Measurements from ENCODE around the gene IDNK. TPM values are rescaled to one million over a fixed set of nuclear protein-coding genes. Genes with fewer than 3 reads are reported as not detected.

IDNK gene
- total RNA-seq, 2 donors from 2014 or later = 3.4 to 3.5 TPM

- ATAC-seq = no peak
- intact Hi-C loops (cut with DNase I) = loop anchor here in 1 of 2 donors (10.0 kb wide), 1 partner anchor 285 kb away; no protein-coding TSS in a partner anchor
- DNase-seq = no peak
These were observed 6.6 kb downstream of the IDNK start for GRCh38 chr9:83629433-83630104.

DNA sequence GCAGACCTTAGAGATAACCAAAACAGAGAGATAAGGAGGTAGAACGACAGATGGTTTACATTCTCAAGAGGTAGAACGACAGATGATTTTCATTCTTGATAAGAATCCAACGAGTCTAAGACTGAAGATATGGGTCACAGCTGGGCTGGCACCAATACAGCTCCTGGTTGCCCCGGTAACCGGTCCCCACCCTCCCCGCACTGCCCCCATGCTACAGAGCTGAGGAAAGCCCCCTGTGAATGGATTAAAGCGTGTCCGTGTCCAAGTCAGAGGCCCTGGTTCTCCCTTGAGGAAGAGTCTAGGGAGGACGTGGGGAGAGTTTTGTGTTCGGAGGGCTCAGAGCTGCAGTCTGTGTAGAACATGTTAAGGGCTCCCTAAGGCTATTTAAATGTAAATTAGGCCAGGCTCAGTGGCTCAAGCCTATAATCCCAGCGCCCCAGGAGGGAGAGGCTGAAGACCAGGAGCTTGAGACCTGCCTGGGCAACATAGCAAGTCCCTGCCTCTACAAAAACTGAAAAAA is 8.1 kb downstream of the IDNK start:
- intact Hi-C loops (cut with DNase I) = no loop called here
- ATAC-seq = peak in 1 of 2 donors; percentile 33
- no peak for DNase-seq

DNA sequence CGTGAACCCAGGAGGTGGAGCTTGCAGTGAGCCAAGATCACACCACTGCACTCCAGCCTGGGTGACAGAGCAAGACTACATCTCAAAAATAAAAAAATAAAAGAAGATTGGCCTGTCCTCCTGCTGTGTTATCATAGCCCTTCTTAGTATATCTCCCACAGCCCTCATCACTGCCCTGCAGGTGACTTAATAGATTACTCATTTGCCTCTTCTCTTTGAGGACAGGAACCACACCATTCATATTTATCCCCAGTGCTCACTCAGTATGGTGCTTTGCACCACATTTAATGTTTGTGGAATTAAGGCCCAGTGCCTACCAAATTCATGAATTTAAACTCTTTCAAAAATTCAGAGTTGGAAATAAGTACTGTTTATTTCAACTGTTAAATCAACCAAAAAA is 10.3 kb downstream of the IDNK start:
- ATAC-seq = no peak
- DNase-seq = no peak
- intact Hi-C loops (cut with DNase I) = no loop called here

GRCh38 chr9:83633676-83634075 is 10.7 kb downstream of the IDNK start:
- ATAC-seq = no peak
- intact Hi-C loops (cut with DNase I) = no loop called here
- DNase-seq = no peak

DNA sequence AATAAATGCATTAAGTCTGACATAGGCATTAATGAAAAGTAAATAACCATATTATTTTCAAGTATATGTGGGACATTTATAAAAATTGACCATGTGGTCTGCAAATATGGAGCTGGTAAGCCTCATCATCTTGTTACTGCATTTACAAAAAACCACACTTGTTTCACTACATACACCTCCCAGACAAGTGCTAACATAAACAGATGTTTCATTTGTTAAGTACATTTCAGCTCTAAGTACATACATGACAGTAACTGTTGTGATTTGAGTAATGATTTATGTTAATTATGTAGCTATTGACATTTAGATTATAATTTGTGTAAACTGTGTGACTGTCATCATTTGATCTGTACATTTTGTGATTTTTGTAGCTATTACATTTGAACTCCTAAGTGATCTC is 13.9 kb downstream of the IDNK start:
- ATAC-seq = no peak
- intact Hi-C loops (cut with DNase I) = no loop called here

GRCh38 chr9:83637389-83637788 is 14.4 kb downstream of the IDNK start:
- DNase-seq (no peak), ATAC-seq (no peak)
- intact Hi-C loops (cut with DNase I) = no loop called here

More for the DNA sequence above, 13.9 kb downstream of the IDNK start:
- no peak for DNase-seq

DNA sequence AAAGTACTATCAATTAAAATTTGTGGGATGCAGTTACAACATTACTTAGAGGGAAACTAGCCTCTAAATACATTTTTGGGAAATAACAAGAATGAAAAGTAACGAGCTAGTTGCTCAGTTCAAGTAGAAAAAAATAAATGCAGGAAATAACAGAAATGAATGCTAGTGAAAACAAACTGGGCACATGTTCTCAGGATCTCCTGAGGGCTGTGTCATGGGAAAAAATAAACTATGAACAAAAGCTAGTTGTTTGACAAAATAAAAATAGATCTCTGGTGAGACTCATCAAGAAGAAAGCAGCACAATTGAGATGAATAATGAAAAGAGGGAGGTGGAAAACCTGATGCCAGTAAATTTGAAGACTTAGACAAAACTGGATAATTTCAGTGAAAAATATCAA is 16.3 kb downstream of the IDNK start:
- ATAC-seq (no peak), DNase-seq (no peak)
- intact Hi-C loops (cut with DNase I) = no loop called here

- DNase-seq (no peak), ATAC-seq (no peak)
- intact Hi-C loops (cut with DNase I) = no loop called here
These were observed 19.9 kb downstream of the IDNK start for GRCh38 chr9:83642793-83643192.

DNA sequence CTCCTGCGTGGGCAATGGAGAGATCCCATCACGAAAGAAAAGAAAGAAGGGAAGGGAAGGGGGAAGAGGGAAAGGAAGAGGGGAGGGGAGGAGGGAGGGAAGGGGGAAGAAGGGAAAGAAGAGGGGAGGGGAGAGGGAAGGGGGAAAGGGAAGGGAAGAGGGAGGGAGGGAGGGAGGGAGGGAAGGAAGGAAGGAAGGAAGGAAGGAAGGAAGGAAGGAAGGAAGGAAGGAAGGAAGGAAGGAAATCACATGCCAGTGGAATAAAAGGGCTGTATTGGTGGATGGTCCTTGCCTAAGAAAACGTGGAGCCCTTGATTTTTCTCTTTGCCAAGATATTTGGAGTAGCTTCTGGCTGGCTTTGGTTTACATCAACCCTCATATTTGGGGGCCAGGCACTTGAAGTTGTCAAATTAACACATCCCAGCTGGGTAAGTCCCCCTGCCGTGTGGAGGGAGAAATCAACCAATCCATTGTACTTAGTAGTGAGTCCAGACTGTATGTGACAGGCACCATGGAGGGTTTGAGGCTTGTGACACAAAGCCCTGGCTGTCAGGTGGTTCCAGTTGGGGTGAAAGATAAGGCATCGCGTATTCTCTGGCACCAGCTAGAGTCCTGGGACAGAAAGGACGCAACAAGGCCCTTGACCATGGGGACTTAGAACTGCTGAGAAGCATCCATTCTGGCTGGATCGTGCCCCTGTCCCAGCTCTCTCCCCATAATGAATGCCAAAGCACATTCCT is 23.7 kb downstream of the IDNK start:
- no peak for DNase-seq
- intact Hi-C loops (cut with DNase I) = no loop called here
- no peak for ATAC-seq

GRCh38 chr9:83649080-83649479 is 26.1 kb downstream of the IDNK start:
- intact Hi-C loops (cut with DNase I) = no loop called here

DNA sequence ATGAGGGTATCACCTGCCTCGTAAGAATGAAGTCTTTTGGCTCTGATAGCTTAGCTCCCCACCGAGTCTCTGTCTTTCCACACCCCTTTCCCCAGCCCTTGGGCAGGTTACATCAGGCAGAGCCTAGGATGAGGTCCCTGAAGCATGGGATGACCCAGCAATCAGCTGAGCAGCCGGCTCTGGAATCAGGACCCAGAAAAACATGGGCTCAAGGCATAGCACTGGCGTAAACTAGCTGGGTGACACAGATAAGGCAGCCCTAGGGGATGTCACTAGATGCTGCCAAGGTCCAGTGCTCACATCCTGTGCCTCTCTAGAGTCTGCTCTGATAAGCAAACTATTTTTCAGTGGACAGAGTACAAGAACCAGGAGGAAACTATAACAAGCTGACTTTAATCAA is 26.6 kb downstream of the IDNK start:
- ATAC-seq (peak; percentile 73 to 76), DNase-seq (no peak)
- intact Hi-C loops (cut with DNase I) = no loop called here

More at GRCh38 chr9:83649080-83649479, 26.1 kb downstream of the IDNK start:
- ATAC-seq (peak; percentile 74 to 86), DNase-seq (peak; percentile 60)

GRCh38 chr9:83651558-83651957 is 28.6 kb downstream of the IDNK start:
- DNase-seq (no peak), ATAC-seq (no peak)
- intact Hi-C loops (cut with DNase I) = no loop called here

GRCh38 chr9:83652433-83652832 is 29.5 kb downstream of the IDNK start:
- DNase-seq (no peak), ATAC-seq (no peak)
- intact Hi-C loops (cut with DNase I) = no loop called here

DNA sequence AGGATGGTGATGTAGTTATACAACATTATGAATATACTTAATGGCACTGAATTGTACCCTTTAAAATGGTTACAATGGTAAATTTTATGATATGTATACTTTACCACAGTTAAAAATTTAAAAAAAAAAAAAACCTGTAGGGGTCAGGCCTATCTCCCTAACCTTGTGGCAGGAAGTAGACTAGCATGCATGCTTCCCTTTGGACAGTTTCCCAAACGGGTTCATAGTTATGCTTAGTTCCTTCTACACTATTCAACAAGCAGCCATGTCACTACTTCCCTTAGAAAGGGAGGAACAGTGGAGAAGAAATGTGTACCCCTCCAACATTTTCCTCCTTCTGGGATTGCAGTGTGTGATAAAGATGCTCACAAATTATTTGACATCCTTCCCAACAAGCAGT is 32.5 kb downstream of the IDNK start:
- DNase-seq (no peak), ATAC-seq (no peak)
- intact Hi-C loops (cut with DNase I) = no loop called here

- ATAC-seq (no peak), DNase-seq (no peak)
- intact Hi-C loops (cut with DNase I) = no loop called here
These were observed 33.2 kb downstream of the IDNK start for GRCh38 chr9:83656032-83656680.

- intact Hi-C loops (cut with DNase I) = no loop called here
- ATAC-seq = no peak
- no peak for DNase-seq
These were observed 34.0 kb downstream of the IDNK start for GRCh38 chr9:83656952-83657351.

GRCh38 chr9:83662933-83663332 is 40.0 kb downstream of the IDNK start:
- intact Hi-C loops (cut with DNase I) = no loop called here
- DNase-seq = no peak
- ATAC-seq = no peak

GRCh38 chr9:83665580-83666200 is 42.7 kb downstream of the IDNK start:
- intact Hi-C loops (cut with DNase I) = no loop called here
- DNase-seq (no peak), ATAC-seq (no peak)

DNA sequence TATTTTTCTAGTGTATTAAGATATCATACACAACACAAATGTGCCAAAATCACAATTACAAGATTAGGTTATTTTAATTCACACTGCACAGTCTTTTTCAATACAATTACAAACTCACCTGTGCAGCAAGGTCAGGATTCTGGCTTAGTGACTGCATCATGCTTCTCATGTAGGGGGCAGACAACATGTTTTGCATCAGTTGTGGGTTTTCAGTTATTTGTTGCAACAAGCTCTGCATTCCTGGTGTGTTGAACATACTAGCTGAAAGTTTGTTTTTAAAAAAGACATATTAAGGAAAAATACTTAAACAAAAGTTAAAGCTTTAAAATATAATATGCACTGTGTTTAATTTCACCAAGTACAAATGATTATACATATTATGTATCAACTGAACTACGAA is 46.1 kb downstream of the IDNK start:
- ATAC-seq = no peak
- intact Hi-C loops (cut with DNase I) = no loop called here
- DNase-seq = no peak

DNA sequence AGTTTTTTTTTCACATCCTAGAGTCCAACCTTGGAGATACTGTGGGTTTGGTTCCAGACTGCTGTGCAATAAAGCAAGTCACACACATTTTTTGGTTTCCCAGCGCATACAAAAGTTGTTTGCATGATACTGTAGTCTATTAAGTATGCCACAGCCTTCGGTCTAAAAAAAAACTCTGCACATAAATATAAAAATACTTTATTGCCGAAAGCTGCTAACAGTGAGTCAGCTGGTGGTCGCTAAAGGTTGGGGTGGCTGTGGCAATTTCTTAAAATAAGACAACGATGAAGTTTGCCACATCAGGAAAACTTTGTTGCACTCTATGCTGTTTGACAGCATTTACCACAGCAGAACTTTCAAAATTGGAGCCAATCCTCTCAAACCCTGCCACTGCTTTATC is 47.4 kb downstream of the IDNK start:
- no peak for ATAC-seq
- no peak for DNase-seq
- intact Hi-C loops (cut with DNase I) = no loop called here

Data from left cardiac atrium (tissue), 4 donors.